HCT116 (cell line): ENCODE data around the gene DTYMK. TPM values are rescaled to one million over a fixed set of nuclear protein-coding genes. Genes with fewer than 3 reads are reported as not detected.

ENCODE experiments used
- CBX3 ChIP-seq: IDR thresholded peaks from 2 replicates; pipeline ENCODE4 v1.6.1; 2012; ENCODE audit warnings: low read depth
- EGR1 ChIP-seq: IDR thresholded peaks from 2 replicates; pipeline ENCODE4 v1.6.1; 2012; ENCODE audit warnings: low read depth
- ELF1 ChIP-seq: IDR thresholded peaks from 2 replicates; pipeline ENCODE4 v1.6.1; 2012; ENCODE audit warnings: low read depth, borderline replicate concordance
- EZH2 ChIP-seq: fragments of 200-600 bp; sonication (generic); IDR thresholded peaks from 2 replicates; pipeline ENCODE4 v1.6.1; 2017; ENCODE audit warnings: antibody characterized with exemption, mixed run types
- EZH2phosphoT487 ChIP-seq: fragments of 200-600 bp; IDR thresholded peaks from 2 replicates; pipeline ENCODE4 v1.6.1; 2018; ENCODE audit warnings: antibody characterized with exemption, borderline replicate concordance
- FOSL1 ChIP-seq: IDR thresholded peaks from 2 replicates; pipeline ENCODE4 v1.6.1; 2012; ENCODE audit warnings: low read depth
- JUND ChIP-seq: IDR thresholded peaks from 2 replicates; pipeline ENCODE4 v1.6.1; 2012
- POLR2A ChIP-seq: IDR thresholded peaks from 2 replicates; pipeline ENCODE4 v1.7.0; 2011; ENCODE audit warnings: borderline replicate concordance; ENCODE audit not compliant: insufficient read depth, insufficient read length; ENCODE audit errors: extremely low read depth
- POLR2AphosphoS5 ChIP-seq: IDR thresholded peaks from 2 replicates; pipeline ENCODE4 v1.6.1; 2011; ENCODE audit warnings: mild to moderate bottlenecking, low read depth, low read length, moderate library complexity
- RAD21 ChIP-seq: IDR thresholded peaks from 2 replicates; pipeline ENCODE4 v1.6.1; 2012; ENCODE audit warnings: low read depth, mild to moderate bottlenecking
- SP1 ChIP-seq: IDR thresholded peaks from 2 replicates; pipeline ENCODE4 v1.6.1; 2012; ENCODE audit warnings: low read depth
- SRF ChIP-seq: IDR thresholded peaks from 2 replicates; pipeline ENCODE4 v1.6.1; 2012; ENCODE audit warnings: low read depth
- YY1 ChIP-seq: IDR thresholded peaks from 2 replicates; pipeline ENCODE4 v1.6.1; 2011; ENCODE audit warnings: low read length, low read depth, moderate library complexity, mild to moderate bottlenecking; ENCODE audit not compliant: insufficient replicate concordance; ENCODE audit errors: extremely low read depth
- ZNF274 ChIP-seq: fragments of 200-500 bp; sonication (Bioruptor generic); IDR thresholded peaks from 2 replicates; pipeline ENCODE4 v1.6.1; 2014; ENCODE audit warnings: mild to moderate bottlenecking, low read depth, low read length, inconsistent platforms
- total RNA-seq: library from RNA; stranded (reverse); gene quantifications from one replicate; pipeline ENCODE4 v1.2.1, GENCODE V29; 2021; ENCODE audit not compliant: unreplicated experiment
- TF ChIP-seq, protein P1 (sequence below): IDR thresholded peaks from 2 replicates; pipeline ENCODE4 v1.6.1; 2011; ENCODE audit warnings: mild to moderate bottlenecking, low read length, moderate library complexity; ENCODE audit not compliant: insufficient replicate concordance; ENCODE audit errors: extremely low read depth
- TF ChIP-seq, protein P2 (sequence below), 3 experiments: fragments of 200-600 bp in 1 of 3; sonication (generic) in 1 of 3; IDR thresholded peaks in 2 of 3; conservative IDR thresholded peaks in 1 of 3; 2 replicates each; pipeline ENCODE4 v1.5.1; 2012 to 2017; ENCODE audit warnings: low read depth in 2 of 3, low read length in 2 of 3, antibody characterized with exemption in 1 of 3, borderline replicate concordance in 1 of 3, control low read depth in 1 of 3, mild to moderate bottlenecking in 1 of 3, mixed read lengths in 1 of 3, mixed run types in 1 of 3, moderate library complexity in 1 of 3; ENCODE audit not compliant: insufficient read depth in 1 of 3
- TF ChIP-seq, protein P3 (sequence below): IDR thresholded peaks from 2 replicates; pipeline ENCODE4 v1.6.1; 2012

DTYMK gene
- total RNA-seq, 1 experiment from 2014 or later, result 83.3 TPM

DNA sequence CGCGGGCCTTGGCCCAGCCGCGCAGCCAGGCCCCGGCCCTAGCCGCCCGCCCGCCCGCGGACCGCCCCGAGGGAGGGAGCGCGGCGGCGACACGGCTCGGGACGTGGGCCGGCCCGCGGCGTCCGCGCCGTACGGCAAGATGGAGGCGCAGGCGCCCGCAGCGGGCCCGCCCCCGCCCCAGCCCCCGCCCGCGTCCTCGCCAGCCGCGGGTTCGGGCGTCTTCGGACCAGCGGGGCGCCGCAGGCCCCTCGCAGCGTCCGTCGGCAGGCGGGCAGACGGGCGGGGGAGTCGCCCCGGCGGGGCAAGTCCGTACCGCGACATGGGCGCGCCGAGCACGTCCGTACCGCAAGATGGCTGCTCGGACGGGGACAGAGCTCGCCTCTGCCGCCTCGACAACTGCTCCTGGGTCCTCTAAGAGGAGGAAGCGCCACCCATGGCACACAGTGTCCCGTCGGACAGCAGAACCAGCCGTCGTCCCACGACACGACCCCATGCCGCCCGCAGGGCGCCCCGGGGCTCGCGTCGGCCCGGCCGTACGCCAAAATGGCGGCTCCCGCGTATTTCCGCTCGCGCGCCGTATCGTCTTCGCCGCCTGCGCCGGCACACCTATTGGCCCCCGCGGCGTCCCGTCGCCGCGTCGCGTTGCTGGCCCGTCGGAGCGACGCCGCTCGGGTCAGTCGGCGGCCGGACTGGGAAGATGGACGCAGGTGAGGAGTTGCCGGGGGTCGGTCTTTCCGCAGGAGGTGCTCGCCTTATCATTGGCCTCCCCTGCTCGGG is 49.4 kb downstream of the DTYMK start, which contains the start of the genes ATG4B and THAP4 (continued):
- TF ChIP-seq, protein P1, sequence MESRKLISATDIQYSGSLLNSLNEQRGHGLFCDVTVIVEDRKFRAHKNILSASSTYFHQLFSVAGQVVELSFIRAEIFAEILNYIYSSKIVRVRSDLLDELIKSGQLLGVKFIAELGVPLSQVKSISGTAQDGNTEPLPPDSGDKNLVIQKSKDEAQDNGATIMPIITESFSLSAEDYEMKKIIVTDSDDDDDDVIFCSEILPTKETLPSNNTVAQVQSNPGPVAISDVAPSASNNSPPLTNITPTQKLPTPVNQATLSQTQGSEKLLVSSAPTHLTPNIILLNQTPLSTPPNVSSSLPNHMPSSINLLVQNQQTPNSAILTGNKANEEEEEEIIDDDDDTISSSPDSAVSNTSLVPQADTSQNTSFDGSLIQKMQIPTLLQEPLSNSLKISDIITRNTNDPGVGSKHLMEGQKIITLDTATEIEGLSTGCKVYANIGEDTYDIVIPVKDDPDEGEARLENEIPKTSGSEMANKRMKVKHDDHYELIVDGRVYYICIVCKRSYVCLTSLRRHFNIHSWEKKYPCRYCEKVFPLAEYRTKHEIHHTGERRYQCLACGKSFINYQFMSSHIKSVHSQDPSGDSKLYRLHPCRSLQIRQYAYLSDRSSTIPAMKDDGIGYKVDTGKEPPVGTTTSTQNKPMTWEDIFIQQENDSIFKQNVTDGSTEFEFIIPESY, result peak; percentile 79
- TF ChIP-seq SRF (peak; percentile 96), YY1 (peak; percentile 98), POLR2AphosphoS5 (peak; percentile 85), CBX3 (peak; percentile 79), RAD21 (no peak), EGR1 (peak; percentile 94), ELF1 (no peak; the same call in 1 of the 2 replicates), EZH2 (no peak), FOSL1 (no peak), SP1 (peak; percentile 91), EZH2phosphoT487 (no peak), JUND (no peak), POLR2A (no peak), ZNF274 (no peak)
- TF ChIP-seq, protein P2, sequence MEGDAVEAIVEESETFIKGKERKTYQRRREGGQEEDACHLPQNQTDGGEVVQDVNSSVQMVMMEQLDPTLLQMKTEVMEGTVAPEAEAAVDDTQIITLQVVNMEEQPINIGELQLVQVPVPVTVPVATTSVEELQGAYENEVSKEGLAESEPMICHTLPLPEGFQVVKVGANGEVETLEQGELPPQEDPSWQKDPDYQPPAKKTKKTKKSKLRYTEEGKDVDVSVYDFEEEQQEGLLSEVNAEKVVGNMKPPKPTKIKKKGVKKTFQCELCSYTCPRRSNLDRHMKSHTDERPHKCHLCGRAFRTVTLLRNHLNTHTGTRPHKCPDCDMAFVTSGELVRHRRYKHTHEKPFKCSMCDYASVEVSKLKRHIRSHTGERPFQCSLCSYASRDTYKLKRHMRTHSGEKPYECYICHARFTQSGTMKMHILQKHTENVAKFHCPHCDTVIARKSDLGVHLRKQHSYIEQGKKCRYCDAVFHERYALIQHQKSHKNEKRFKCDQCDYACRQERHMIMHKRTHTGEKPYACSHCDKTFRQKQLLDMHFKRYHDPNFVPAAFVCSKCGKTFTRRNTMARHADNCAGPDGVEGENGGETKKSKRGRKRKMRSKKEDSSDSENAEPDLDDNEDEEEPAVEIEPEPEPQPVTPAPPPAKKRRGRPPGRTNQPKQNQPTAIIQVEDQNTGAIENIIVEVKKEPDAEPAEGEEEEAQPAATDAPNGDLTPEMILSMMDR (IDR thresholded peaks at IDR 0.05 in 2 of 3, conservative IDR thresholded peaks at IDR 0.05 in 1 of 3; ENCODE audit: borderline replicate concordance in 1 of 3, insufficient read depth in 1 of 3, low read depth in 2 of 3, low read length in 2 of 3), result no peak
- TF ChIP-seq, protein P3, sequence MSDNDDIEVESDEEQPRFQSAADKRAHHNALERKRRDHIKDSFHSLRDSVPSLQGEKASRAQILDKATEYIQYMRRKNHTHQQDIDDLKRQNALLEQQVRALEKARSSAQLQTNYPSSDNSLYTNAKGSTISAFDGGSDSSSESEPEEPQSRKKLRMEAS, result peak; percentile 62; the same call in 1 of the 2 replicates
